HG02610 (cell line): ENCODE results near the gene OLIG1.

Experiments
- ATAC-seq: cut with Tn5 transposase; IDR thresholded peaks from one replicate; pipeline ENCODE4 v1.9.1; 2021; ENCODE audit warnings: mild to moderate bottlenecking, moderate library complexity; ENCODE audit not compliant: unreplicated experiment

The OLIG1 gene, protein sequence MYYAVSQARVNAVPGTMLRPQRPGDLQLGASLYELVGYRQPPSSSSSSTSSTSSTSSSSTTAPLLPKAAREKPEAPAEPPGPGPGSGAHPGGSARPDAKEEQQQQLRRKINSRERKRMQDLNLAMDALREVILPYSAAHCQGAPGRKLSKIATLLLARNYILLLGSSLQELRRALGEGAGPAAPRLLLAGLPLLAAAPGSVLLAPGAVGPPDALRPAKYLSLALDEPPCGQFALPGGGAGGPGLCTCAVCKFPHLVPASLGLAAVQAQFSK

DNA sequence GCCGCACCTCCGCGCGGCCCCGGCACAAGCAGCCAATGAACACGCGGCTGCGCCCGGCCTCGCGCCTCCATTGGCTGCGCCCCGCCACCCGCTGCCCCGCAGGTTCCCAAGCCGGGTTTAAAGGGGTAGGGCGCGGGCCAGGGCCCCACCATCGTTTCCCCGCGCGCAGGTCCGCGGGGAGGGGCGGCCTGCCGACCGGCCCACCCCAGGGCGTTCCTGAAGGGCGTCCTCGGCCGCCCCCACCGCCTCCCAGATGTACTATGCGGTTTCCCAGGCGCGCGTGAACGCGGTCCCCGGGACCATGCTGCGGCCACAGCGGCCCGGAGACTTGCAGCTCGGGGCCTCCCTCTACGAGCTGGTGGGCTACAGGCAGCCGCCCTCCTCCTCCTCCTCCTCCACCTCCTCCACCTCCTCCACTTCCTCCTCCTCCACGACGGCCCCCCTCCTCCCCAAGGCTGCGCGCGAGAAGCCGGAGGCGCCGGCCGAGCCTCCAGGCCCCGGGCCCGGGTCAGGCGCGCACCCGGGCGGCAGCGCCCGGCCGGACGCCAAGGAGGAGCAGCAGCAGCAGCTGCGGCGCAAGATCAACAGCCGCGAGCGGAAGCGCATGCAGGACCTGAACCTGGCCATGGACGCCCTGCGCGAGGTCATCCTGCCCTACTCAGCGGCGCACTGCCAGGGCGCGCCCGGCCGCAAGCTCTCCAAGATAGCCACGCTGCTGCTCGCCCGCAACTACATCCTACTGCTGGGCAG lies at the start of gene OLIG1:
OLIG1 (plus strand) TSS at position 148 of the 750 bp plus-strand sequence; CDS start at position 254, 106 bp downstream.
- no peak for ATAC-seq

DNA sequence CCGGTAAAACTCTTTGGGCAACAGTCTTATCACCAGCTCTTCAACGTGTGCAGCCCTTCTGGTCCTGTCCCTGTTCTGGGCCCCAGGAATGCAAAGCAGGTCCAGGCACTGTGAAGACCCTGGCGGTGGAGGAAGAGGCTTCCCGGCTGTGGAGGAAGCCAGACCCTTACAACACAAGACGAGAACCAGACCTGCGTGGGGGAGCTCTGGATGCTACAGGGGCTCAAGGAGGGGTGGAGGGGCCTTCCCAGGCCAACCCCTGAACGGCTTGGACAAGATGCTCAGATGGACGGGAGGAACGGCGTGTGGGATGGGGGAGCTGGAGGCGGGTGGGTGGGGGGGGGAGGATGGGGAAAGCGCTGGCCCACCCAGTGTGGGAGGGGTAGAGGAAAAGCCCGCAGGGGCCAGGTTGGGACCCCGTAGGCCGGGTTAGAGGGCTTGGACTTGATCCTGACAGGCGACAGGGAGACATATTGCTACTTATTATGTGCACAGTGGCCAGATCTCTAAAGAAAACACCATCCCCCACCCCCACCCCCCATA lies 49.3 kb upstream of the OLIG1 start:
- ATAC-seq = no peak

DNA sequence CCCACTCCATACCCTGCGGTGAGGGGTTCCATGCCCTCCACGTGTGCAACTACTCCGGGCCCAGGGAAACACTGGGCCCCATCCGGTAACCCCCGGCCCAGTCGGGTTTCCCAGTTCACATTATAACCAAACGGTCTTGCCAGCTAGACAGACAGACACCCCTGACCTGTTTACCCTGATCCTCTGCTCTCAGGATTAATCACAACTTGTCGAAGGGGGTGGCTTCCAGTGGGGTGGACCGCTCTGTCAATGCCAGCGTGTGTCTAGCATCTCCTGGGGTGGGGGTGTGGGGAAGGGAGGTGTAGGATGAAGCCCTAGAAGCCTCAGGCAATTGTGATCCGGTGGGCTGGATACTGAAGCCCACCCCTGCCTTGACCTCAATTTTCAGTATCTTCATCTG lies 48.8 kb upstream of the OLIG1 start:
- no peak for ATAC-seq

DNA sequence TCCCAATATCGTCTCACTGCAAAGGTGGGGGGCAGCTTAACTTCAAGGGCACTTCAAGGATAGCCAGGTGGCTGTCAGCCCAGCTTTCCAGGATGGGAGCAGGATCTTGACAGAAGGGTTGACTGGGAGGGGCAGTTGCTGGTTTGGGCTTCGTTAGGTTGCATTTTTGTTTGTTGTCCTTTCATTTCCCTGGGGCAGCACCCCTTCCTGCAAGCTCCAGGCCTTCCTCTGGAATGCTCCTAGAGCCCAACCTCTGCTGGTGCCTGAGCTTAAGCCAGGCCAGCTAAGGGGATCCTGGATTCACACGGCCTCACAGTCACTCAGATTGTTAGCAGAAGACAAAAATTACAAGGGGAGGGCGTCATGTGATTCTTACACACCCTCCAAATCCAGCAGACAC lies 48.3 kb upstream of the OLIG1 start:
- ATAC-seq = no peak

DNA sequence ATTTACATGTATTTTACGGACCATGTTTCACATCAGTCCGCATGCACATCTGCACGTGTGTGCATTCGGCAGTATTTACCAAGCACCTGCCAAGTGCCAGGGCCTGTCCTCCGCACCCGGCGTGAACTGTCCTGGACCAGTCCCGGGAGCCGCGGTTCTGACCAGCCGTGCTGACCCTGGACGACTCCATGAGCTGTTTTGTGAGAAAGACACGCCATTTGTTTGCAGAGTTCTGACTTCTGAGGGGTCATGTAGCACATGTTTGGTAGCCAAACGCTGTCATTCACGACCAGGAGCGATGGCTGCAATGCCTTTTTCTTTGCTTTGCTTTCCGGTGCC lies 47.5 kb upstream of the OLIG1 start:
- no peak for ATAC-seq

DNA sequence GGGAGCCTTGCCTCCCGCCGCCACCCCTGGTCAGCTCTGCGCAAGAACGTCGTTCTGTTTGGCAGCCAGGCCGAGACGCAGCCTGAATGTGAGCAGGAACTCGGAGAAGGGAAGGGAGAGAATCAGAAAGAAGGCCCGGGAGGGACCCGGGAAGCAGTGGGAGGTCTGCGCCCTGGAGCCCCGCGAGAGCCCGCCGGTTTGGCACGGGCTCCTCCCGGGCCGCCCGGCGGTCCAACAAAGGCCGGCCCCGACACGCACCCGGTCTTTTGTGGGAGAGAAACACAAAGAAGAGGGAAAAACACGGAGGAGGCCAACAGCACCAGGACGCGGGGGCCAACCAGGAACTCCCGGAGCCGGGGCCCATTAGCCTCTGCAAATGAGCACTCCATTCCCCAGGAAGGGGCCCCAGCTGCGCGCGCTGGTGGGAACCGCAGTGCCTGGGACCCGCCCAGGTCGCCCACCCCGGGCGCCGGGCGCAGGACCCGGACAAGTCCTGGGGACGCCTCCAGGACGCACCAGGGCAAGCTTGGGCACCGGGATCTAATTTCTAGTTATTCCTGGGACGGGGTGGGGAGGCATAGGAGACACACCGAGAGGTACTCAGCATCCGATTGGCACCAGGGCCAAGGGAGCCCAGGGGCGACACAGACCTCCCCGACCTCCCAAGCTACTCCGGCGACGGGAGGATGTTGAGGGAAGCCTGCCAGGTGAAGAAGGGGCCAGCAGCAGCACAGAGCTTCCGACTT lies 46.9 kb upstream of the OLIG1 start:
- ATAC-seq = no peak

DNA sequence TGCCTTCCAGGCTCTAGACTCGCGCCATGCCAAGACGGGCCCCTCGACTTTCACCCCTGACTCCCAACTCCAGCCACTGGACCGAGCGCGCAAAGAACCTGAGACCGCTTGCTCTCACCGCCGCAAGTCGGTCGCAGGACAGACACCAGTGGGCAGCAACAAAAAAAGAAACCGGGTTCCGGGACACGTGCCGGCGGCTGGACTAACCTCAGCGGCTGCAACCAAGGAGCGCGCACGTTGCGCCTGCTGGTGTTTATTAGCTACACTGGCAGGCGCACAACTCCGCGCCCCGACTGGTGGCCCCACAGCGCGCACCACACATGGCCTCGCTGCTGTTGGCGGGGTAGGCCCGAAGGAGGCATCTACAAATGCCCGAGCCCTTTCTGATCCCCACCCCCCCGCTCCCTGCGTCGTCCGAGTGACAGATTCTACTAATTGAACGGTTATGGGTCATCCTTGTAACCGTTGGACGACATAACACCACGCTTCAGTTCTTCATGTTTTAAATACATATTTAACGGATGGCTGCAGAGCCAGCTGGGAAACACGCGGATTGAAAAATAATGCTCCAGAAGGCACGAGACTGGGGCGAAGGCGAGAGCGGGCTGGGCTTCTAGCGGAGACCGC lies 46.3 kb upstream of the OLIG1 start:
- no peak for ATAC-seq

DNA sequence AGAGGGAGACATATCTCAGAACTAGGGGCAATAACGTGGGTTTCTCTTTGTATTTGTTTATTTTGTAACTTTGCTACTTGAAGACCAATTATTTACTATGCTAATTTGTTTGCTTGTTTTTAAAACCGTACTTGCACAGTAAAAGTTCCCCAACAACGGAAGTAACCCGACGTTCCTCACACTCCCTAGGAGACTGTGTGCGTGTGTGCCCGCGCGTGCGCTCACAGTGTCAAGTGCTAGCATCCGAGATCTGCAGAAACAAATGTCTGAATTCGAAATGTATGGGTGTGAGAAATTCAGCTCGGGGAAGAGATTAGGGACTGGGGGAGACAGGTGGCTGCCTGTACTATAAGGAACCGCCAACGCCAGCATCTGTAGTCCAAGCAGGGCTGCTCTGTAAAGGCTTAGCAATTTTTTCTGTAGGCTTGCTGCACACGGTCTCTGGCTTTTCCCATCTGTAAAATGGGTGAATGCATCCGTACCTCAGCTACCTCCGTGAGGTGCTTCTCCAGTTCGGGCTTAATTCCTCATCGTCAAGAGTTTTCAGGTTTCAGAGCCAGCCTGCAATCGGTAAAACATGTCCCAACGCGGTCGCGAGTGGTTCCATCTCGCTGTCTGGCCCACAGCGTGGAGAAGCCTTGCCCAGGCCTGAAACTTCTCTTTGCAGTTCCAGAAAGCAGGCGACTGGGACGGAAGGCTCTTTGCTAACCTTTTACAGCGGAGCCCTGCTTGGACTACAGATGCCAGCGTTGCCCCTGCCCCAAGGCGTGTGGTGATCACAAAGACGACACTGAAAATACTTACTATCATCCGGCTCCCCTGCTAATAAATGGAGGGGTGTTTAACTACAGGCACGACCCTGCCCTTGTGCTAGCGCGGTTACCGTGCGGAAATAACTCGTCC lies 45.5 kb upstream of the OLIG1 start:
- no peak for ATAC-seq

DNA sequence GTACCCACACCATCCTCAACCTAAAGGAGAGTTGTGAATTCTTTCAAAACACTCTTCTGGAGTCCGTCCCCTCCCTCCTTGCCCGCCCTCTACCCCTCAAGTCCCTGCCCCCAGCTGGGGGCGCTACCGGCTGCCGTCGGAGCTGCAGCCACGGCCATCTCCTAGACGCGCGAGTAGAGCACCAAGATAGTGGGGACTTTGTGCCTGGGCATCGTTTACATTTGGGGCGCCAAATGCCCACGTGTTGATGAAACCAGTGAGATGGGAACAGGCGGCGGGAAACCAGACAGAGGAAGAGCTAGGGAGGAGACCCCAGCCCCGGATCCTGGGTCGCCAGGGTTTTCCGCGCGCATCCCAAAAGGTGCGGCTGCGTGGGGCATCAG lies 44.8 kb upstream of the OLIG1 start:
- no peak for ATAC-seq

DNA sequence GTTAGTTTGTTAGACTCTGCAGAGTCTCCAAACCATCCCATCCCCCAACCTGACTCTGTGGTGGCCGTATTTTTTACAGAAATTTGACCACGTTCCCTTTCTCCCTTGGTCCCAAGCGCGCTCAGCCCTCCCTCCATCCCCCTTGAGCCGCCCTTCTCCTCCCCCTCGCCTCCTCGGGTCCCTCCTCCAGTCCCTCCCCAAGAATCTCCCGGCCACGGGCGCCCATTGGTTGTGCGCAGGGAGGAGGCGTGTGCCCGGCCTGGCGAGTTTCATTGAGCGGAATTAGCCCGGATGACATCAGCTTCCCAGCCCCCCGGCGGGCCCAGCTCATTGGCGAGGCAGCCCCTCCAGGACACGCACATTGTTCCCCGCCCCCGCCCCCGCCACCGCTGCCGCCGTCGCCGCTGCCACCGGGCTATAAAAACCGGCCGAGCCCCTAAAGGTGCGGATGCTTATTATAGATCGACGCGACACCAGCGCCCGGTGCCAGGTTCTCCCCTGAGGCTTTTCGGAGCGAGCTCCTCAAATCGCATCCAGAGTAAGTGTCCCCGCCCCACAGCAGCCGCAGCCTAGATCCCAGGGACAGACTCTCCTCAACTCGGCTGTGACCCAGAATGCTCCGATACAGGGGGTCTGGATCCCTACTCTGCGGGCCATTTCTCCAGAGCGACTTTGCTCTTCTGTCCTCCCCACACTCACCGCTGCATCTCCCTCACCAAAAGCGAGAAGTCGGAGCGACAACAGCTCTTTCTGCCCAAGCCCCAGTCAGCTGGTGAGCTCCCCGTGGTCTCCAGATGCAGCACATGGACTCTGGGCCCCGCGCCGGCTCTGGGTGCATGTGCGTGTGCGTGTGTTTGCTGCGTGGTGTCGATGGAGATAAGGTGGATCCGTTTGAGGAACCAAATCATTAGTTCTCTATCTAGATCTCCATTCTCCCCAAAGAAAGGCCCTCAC lies 44.2 kb upstream of the OLIG1 start, which contains the start of gene OLIG2:
OLIG2 (plus strand) TSS at position 447 of the 954 bp plus-strand sequence. CDS start 928 bp downstream, outside the sequence.
- no peak for ATAC-seq

DNA sequence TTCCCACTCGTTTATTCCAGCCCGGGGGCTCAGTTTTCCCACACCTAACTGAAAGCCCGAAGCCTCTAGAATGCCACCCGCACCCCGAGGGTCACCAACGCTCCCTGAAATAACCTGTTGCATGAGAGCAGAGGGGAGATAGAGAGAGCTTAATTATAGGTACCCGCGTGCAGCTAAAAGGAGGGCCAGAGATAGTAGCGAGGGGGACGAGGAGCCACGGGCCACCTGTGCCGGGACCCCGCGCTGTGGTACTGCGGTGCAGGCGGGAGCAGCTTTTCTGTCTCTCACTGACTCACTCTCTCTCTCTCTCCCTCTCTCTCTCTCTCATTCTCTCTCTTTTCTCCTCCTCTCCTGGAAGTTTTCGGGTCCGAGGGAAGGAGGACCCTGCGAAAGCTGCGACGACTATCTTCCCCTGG lies 43.5 kb upstream of the OLIG1 start:
- ATAC-seq = no peak

DNA sequence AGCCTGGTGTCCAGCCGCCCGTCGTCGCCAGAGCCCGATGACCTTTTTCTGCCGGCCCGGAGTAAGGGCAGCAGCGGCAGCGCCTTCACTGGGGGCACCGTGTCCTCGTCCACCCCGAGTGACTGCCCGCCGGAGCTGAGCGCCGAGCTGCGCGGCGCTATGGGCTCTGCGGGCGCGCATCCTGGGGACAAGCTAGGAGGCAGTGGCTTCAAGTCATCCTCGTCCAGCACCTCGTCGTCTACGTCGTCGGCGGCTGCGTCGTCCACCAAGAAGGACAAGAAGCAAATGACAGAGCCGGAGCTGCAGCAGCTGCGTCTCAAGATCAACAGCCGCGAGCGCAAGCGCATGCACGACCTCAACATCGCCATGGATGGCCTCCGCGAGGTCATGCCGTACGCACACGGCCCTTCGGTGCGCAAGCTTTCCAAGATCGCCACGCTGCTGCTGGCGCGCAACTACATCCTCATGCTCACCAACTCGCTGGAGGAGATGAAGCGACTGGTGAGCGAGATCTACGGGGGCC lies 43.0 kb upstream of the OLIG1 start:
- ATAC-seq = no peak

DNA sequence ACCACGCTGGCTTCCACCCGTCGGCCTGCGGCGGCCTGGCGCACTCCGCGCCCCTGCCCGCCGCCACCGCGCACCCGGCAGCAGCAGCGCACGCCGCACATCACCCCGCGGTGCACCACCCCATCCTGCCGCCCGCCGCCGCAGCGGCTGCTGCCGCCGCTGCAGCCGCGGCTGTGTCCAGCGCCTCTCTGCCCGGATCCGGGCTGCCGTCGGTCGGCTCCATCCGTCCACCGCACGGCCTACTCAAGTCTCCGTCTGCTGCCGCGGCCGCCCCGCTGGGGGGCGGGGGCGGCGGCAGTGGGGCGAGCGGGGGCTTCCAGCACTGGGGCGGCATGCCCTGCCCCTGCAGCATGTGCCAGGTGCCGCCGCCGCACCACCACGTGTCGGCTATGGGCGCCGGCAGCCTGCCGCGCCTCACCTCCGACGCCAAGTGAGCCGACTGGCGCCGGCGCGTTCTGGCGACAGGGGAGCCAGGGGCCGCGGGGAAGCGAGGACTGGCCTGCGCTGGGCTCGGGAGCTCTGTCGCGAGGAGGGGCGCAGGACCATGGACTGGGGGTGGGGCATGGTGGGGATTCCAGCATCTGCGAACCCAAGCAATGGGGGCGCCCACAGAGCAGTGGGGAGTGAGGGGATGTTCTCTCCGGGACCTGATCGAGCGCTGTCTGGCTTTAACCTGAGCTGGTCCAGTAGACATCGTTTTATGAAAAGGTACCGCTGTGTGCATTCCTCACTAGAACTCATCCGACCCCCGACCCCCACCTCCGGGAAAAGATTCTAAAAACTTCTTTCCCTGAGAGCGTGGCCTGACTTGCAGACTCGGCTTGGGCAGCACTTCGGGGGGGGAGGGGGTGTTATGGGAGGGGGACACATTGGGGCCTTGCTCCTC lies 42.3 kb upstream of the OLIG1 start:
- ATAC-seq = no peak

DNA sequence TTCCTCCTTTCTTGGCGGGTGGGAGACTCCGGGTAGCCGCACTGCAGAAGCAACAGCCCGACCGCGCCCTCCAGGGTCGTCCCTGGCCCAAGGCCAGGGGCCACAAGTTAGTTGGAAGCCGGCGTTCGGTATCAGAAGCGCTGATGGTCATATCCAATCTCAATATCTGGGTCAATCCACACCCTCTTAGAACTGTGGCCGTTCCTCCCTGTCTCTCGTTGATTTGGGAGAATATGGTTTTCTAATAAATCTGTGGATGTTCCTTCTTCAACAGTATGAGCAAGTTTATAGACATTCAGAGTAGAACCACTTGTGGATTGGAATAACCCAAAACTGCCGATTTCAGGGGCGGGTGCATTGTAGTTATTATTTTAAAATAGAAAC lies 41.7 kb upstream of the OLIG1 start:
- ATAC-seq = no peak

DNA sequence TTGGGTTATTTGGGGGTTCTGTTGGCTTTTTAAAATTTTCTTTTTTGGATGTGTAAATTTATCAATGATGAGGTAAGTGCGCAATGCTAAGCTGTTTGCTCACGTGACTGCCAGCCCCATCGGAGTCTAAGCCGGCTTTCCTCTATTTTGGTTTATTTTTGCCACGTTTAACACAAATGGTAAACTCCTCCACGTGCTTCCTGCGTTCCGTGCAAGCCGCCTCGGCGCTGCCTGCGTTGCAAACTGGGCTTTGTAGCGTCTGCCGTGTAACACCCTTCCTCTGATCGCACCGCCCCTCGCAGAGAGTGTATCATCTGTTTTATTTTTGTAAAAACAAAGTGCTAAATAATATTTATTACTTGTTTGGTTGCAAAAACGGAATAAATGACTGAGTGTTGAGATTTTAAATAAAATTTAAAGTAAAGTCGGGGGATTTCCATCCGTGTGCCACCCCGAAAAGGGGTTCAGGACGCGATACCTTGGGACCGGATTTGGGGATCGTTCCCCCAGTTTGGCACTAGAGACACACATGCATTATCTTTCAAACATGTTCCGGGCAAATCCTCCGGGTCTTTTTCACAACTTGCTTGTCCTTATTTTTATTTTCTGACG lies 41.1 kb upstream of the OLIG1 start:
- ATAC-seq = no peak

DNA sequence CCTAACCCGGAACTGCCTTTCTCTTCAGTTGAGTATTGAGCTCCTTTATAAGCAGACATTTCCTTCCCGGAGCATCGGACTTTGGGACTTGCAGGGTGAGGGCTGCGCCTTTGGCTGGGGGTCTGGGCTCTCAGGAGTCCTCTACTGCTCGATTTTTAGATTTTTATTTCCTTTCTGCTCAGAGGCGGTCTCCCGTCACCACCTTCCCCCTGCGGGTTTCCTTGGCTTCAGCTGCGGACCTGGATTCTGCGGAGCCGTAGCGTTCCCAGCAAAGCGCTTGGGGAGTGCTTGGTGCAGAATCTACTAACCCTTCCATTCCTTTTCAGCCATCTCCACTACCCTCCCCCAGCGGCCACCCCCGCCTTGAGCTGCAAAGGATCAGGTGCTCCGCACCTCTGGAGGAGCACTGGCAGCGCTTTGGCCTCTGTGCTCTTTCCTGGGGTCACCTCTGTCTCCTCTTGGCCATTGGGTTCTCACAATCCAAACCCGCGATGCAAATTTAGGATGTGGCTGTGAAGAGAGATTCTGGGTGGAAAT lies 40.5 kb upstream of the OLIG1 start:
- no peak for ATAC-seq

DNA sequence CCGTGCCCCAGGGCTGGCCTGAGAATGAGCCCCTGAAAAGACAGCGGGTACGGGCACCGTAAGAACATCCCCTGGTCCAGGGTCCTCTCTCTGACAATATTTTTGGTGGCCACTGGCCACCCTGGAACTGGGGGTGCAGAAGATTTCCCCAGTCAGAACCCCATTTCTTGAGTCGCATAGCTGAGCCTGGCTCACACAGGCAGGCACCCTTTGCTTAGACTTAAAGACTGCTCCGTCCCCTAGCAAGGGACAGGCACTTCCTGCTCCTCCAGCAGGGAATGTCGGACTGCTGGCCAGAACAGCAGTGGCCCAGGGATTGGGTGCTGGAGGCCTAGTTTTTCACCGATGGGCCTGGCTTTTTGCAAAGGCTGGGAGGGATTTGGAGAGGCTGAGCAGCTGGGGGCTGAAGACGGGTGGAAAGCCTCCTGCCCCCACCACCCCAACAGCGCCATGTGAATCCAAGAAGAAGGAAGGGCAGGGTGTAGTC lies 39.9 kb upstream of the OLIG1 start:
- no peak for ATAC-seq
